Mesendoderm (in vitro differentiated cells): Measurements from ENCODE around the gene LSM14B.

ENCODE experiments used
- DNase-seq: peaks from one replicate; pipeline ENCODE4 v3.0.0; 2013
- H2AK5ac ChIP-seq: 2 replicates; pipeline ENCODE4 v1.6.1; 2013; ENCODE audit warnings: low read length, inconsistent platforms
- H2BK120ac ChIP-seq: 2 replicates; pipeline ENCODE4 v1.6.1; 2013; ENCODE audit warnings: low read depth, mild to moderate bottlenecking, low read length, moderate library complexity, mixed read lengths
- H2BK15ac ChIP-seq: replicated peaks from 2 replicates; pipeline ENCODE4 v1.6.1; 2013; ENCODE audit warnings: low read depth, mild to moderate bottlenecking, moderate library complexity
- H2BK5ac ChIP-seq: 2 replicates; pipeline ENCODE4 v1.6.1; 2013; ENCODE audit warnings: low read length, inconsistent platforms
- H3K18ac ChIP-seq: 2 replicates; pipeline ENCODE4 v1.6.1; 2013; ENCODE audit warnings: mild to moderate bottlenecking, low read length, mixed read lengths
- H3K23ac ChIP-seq: one replicate; pipeline ENCODE4 v1.6.1; 2013; ENCODE audit warnings: low read length
- H3K27ac ChIP-seq: 2 replicates; pipeline ENCODE4 v1.5.1; 2013; ENCODE audit warnings: low read depth, mild to moderate bottlenecking, inconsistent platforms, low read length, moderate library complexity
- H3K27me3 ChIP-seq: 2 replicates; pipeline ENCODE4 v1.6.1; 2013; ENCODE audit warnings: low read length, control low read depth, mild to moderate bottlenecking, inconsistent platforms; ENCODE audit not compliant: insufficient read depth, poor library complexity
- H3K36me3 ChIP-seq: 2 replicates; pipeline ENCODE4 v1.6.1; 2013; ENCODE audit warnings: low read length, inconsistent platforms; ENCODE audit not compliant: control insufficient read depth, insufficient read depth
- H3K4ac ChIP-seq: one replicate; pipeline ENCODE4 v1.6.1; 2013; ENCODE audit warnings: low read depth, mild to moderate bottlenecking, low read length, moderate library complexity
- H3K4me1 ChIP-seq: 2 replicates; pipeline ENCODE4 v1.6.1; 2013; ENCODE audit warnings: low read depth, low read length, inconsistent platforms; ENCODE audit not compliant: control insufficient read depth
- H3K4me2 ChIP-seq: 2 replicates; pipeline ENCODE4 v1.6.1; 2013; ENCODE audit warnings: low read length
- H3K4me3 ChIP-seq: 2 replicates; pipeline ENCODE4 v1.5.1; 2013; ENCODE audit warnings: mild to moderate bottlenecking, low read length
- H3K56ac ChIP-seq: one replicate; pipeline ENCODE4 v1.6.1; 2013; ENCODE audit warnings: low read length
- H3K79me1 ChIP-seq: 2 replicates; pipeline ENCODE4 v1.6.1; 2013; ENCODE audit warnings: low read length, inconsistent platforms
- H3K79me2 ChIP-seq: 2 replicates; pipeline ENCODE4 v1.6.1; 2013; ENCODE audit warnings: mild to moderate bottlenecking, low read length; ENCODE audit not compliant: control insufficient read depth, insufficient read depth
- H3K9ac ChIP-seq: 2 replicates; pipeline ENCODE4 v1.6.1; 2013; ENCODE audit warnings: low read length, inconsistent platforms
- H4K5ac ChIP-seq: one replicate; pipeline ENCODE4 v1.6.1; 2013; ENCODE audit warnings: low read length
- H4K8ac ChIP-seq: one replicate; pipeline ENCODE4 v1.6.1; 2013; ENCODE audit warnings: low read depth, mild to moderate bottlenecking, control low read depth, low read length, moderate library complexity
- WGBS: extraction: QIAGEN DNeasy Blood & Tissue Kit; methylation state at CpG from one replicate; pipeline ENCODE4 v1.1.7; 2013; ENCODE audit warnings: low lambda C conversion rate, missing lambda C conversion rate; ENCODE audit not compliant: insufficient coverage; ENCODE audit errors: extremely low coverage; 5-methylcytosine and 5-hydroxymethylcytosine counted together

LSM14B gene

GRCh38 chr20:62158541-62158940 lies 36.3 kb downstream of the LSM14B start:
- Histone ChIP-seq H3K79me1 (peaks cover 23% of the 10 kb centered on the region), H4K5ac (no peak overlapping the region), H3K18ac (no peak overlapping the region), H3K23ac (no peak overlapping the region), H3K56ac (no peak overlapping the region), H3K36me3 (peaks cover 6% of the 10 kb centered on the region), H3K4me3 (no peak overlapping the region), H2AK5ac (no peak overlapping the region), H2BK15ac (no peak overlapping the region), H3K9ac (no peak overlapping the region), H3K27me3 (no peaks in the 10 kb centered on the region), H3K27ac (no peak overlapping the region), H2BK5ac (no peak overlapping the region), H3K4ac (no peak overlapping the region), H3K4me2 (no peak overlapping the region), H3K79me2 (peaks cover 43% of the 10 kb centered on the region), H3K4me1 (peaks cover 3% of the 10 kb centered on the region), H2BK120ac (no peak overlapping the region), H4K8ac (no peak overlapping the region)
- no peak for DNase-seq
- no CpG with 5 or more reads among the region's 22 CpGs for WGBS

DNA sequence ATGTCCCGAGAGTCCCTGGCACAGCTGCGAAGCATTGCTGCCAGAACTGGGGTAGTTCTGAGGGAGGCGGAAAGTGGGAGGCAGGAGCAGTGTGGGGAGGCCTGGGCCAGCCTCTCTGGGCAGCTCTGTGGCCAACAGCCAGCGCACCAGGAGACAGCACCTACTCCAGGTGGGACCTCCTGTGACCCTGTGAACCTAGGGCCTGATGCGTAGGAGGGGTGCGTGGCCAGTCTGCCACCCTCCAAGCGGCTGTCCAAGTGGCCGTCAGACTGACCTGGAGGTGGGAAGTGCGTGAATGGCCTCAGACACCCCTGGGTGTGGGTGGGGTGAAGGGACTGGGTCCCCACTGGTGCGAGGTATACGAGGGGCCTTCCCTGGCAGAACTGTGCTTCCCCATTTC lies 36.8 kb downstream of the LSM14B start:
- Histone ChIP-seq H2BK5ac (no peak overlapping the region), H3K9ac (no peak overlapping the region), H2AK5ac (no peak overlapping the region), H3K27ac (no peak overlapping the region), H3K36me3 (peaks cover 6% of the 10 kb centered on the region), H3K79me1 (peaks cover 18% of the 10 kb centered on the region), H4K5ac (no peak overlapping the region), H3K56ac (no peak overlapping the region), H3K79me2 (peaks cover 37% of the 10 kb centered on the region), H3K4me2 (no peak overlapping the region), H3K4me3 (no peak overlapping the region), H3K4me1 (peaks cover 3% of the 10 kb centered on the region), H2BK120ac (no peak overlapping the region), H3K4ac (no peak overlapping the region), H3K23ac (no peak overlapping the region), H4K8ac (no peak overlapping the region), H2BK15ac (no peak overlapping the region), H3K27me3 (no peaks in the 10 kb centered on the region), H3K18ac (no peak overlapping the region)
- DNase-seq: no peak
- WGBS: no CpG with 5 or more reads among the region's 11 CpGs

DNA sequence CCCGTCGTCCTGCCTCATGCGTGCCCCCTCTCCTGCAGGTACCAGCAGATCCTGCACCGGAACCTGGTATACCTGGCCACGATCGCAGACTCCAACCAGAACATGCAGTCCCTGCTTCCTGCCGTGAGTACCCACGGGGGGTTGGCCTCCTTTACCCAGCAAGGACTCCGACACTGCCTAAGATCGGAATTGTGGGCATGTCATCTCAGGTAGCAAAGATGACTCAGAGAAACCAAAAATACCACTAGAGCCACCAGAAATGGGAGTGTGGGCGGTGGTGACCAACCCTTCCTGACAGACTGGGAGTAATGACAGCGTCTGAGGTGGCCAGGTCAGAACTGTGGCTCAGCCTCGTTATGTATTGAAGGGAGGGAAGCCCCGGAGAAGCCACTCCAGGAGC lies 37.6 kb downstream of the LSM14B start:
- no peak overlapping the region for H3K4me2 ChIP-seq
- H3K23ac ChIP-seq: no peak overlapping the region
- no peak overlapping the region for H3K56ac ChIP-seq
- no peak overlapping the region for H3K27ac ChIP-seq
- H4K5ac ChIP-seq: no peak overlapping the region
- peaks cover 18% of the 10 kb centered on the region for H3K79me1 ChIP-seq
- no peak overlapping the region for H3K18ac ChIP-seq
- no peak overlapping the region for H2BK15ac ChIP-seq
- H2BK120ac ChIP-seq: no peak overlapping the region
- no peak overlapping the region for H3K4me3 ChIP-seq
- H3K27me3 ChIP-seq: no peaks in the 10 kb centered on the region
- H3K79me2 ChIP-seq: peaks cover 32% of the 10 kb centered on the region
- H3K36me3 ChIP-seq: peaks cover 8% of the 10 kb centered on the region
- H2AK5ac ChIP-seq: no peak overlapping the region
- H3K4me1 ChIP-seq: peaks cover 3% of the 10 kb centered on the region
- H4K8ac ChIP-seq: no peak overlapping the region
- H2BK5ac ChIP-seq: no peak overlapping the region
- no peak overlapping the region for H3K9ac ChIP-seq
- H3K4ac ChIP-seq: no peak overlapping the region
- no peak for DNase-seq
- WGBS: no CpG with 5 or more reads among the region's 14 CpGs

DNA sequence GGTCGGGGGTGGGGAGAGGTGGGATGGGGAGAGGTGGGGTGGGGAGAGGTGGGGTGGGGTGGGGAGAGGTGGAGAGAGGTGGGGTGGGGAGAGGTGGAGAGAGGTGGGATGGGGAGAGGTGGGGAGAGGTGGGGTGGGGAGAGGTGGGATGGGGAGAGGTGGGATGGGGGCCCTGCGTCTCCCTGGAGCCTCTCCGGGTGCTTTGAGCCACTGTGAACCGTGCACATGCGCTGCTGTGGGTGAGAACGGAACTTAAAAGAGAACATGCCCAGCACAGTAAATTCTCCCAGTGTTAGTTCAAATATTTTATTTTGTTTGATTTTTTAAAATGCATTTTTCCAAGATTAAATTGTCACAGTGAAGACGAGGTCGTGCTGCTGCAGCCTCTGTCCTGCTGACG lies 38.0 kb downstream of the LSM14B start:
- H2BK5ac ChIP-seq: no peak overlapping the region
- peaks cover 10% of the 10 kb centered on the region for H3K36me3 ChIP-seq
- H3K4me1 ChIP-seq: peaks cover 2% of the 10 kb centered on the region
- H3K79me2 ChIP-seq: peaks cover 32% of the 10 kb centered on the region
- no peak overlapping the region for H3K9ac ChIP-seq
- no CpG with 5 or more reads among the region's 9 CpGs for WGBS
- H3K56ac ChIP-seq: no peak overlapping the region
- H3K79me1 ChIP-seq: peaks cover 18% of the 10 kb centered on the region
- H4K5ac ChIP-seq: no peak overlapping the region
- H3K23ac ChIP-seq: no peak overlapping the region
- no peak overlapping the region for H3K18ac ChIP-seq
- no peak for DNase-seq
- H4K8ac ChIP-seq: no peak overlapping the region
- H2AK5ac ChIP-seq: no peak overlapping the region
- no peak overlapping the region for H3K4me3 ChIP-seq
- H3K27me3 ChIP-seq: no peaks in the 10 kb centered on the region
- H2BK15ac ChIP-seq: no peak overlapping the region
- no peak overlapping the region for H2BK120ac ChIP-seq
- H3K27ac ChIP-seq: no peak overlapping the region
- no peak overlapping the region for H3K4me2 ChIP-seq
- no peak overlapping the region for H3K4ac ChIP-seq

DNA sequence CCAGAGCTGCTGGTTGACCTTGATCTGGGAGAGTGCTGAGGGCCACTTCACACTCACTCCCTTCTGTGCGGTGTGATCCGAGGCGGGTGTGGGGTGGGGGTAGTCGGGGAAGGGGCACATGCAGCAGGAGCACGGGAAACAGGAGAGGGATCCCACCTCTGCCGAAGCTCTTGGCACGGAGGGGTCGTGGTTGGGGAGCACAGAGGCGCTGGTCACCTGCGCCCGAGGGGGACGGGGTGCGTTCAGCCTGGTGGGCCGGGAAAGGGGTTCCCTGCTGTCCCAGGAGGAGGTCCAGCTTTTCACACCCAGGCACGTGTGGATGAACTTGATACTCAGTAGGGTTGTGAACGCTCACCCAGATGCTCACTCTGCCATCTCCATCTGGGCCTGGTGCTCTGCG lies 38.6 kb downstream of the LSM14B start:
- no peak overlapping the region for H2BK5ac ChIP-seq
- no peak overlapping the region for H4K5ac ChIP-seq
- no peak overlapping the region for H3K56ac ChIP-seq
- no peaks in the 10 kb centered on the region for H3K4me1 ChIP-seq
- no peak for DNase-seq
- no peak overlapping the region for H3K18ac ChIP-seq
- no peak overlapping the region for H4K8ac ChIP-seq
- H2AK5ac ChIP-seq: no peak overlapping the region
- no peak overlapping the region for H3K4ac ChIP-seq
- H3K27ac ChIP-seq: no peak overlapping the region
- H2BK15ac ChIP-seq: no peak overlapping the region
- H3K79me1 ChIP-seq: peaks cover 17% of the 10 kb centered on the region
- no peaks in the 10 kb centered on the region for H3K27me3 ChIP-seq
- H3K23ac ChIP-seq: no peak overlapping the region
- WGBS: no CpG with 5 or more reads among the region's 17 CpGs
- H3K36me3 ChIP-seq: peaks cover 13% of the 10 kb centered on the region
- no peak overlapping the region for H2BK120ac ChIP-seq
- H3K9ac ChIP-seq: no peak overlapping the region
- H3K4me3 ChIP-seq: no peak overlapping the region
- peaks cover 29% of the 10 kb centered on the region for H3K79me2 ChIP-seq
- H3K4me2 ChIP-seq: no peak overlapping the region

- Histone ChIP-seq H3K27ac (no peak overlapping the region), H3K79me1 (peaks cover 15% of the 10 kb centered on the region), H2BK15ac (no peak overlapping the region), H2AK5ac (no peak overlapping the region), H3K4me2 (no peak overlapping the region), H3K27me3 (no peaks in the 10 kb centered on the region), H3K79me2 (peaks cover 26% of the 10 kb centered on the region), H3K56ac (no peak overlapping the region), H3K36me3 (peaks cover 14% of the 10 kb centered on the region), H3K23ac (no peak overlapping the region), H4K5ac (no peak overlapping the region), H3K9ac (no peak overlapping the region), H2BK120ac (no peak overlapping the region), H3K4me1 (no peaks in the 10 kb centered on the region), H3K18ac (no peak overlapping the region), H2BK5ac (no peak overlapping the region), H4K8ac (no peak overlapping the region), H3K4me3 (no peak overlapping the region), H3K4ac (no peak overlapping the region)
- DNase-seq: no peak
- no CpG with 5 or more reads among the region's 17 CpGs for WGBS
Observed at GRCh38 chr20:62161347-62161746, 39.1 kb downstream of the LSM14B start.
